GM10248 (cell line): ENCODE data around the gene HDHD2.

ENCODE experiments used
- CTCF ChIA-PET: fragments of 300-600 bp; sonication (Branson Sonifier 250); formaldehyde crosslinking; extraction: SDS; loops from one replicate; lab custom pipeline; 2021; ENCODE audit warnings: antibody characterized with exemption; lab: Yijun Ruan, JAX
- POLR2A ChIA-PET: fragments of 350-650 bp; sonication (Branson Sonifier 250); formaldehyde crosslinking; extraction: SDS; loops from one replicate; lab custom pipeline; 2020; ENCODE audit warnings: antibody characterized with exemption; lab: Yijun Ruan, JAX
- DNase-seq: peaks from one replicate; pipeline ENCODE4 v3.0.0; 2012; ENCODE audit errors: extremely low spot score
- CTCF ChIP-seq: IDR thresholded peaks from 2 replicates; pipeline ENCODE4 v1.5.1; 2012; ENCODE audit warnings: mild to moderate bottlenecking, low read depth; ENCODE audit errors: extremely low read depth, missing control alignments, control extremely low read depth

HDHD2 gene

GRCh38 chr18:47179520-47179919 is 29.2 kb upstream of the HDHD2 start:
- no peak for DNase-seq
- TF ChIP-seq CTCF, result no peak
- POLR2A ChIA-PET, result no interaction called here
- CTCF ChIA-PET, result no interaction called here

GRCh38 chr18:47175898-47176575 is 25.7 kb upstream of the HDHD2 start, which contains the start of gene IER3IP1:
Gene IER3IP1, minus strand, starts transcription at chr18:47176364. Its CDS starts 87 bp downstream, at chr18:47176277.
- ChIA-PET CTCF (no interaction called here), POLR2A (no interaction called here)

GRCh38 chr18:47175283-47175897 is 25.1 kb upstream of the HDHD2 start:
- DNase-seq, result no peak
- POLR2A ChIA-PET, result no interaction called here
- CTCF ChIA-PET, result interaction anchor here (1.0 to 1.6 kb wide), 2 partner anchors 25 to 30 kb away, joined by 3 to 7 read pairs; partner anchors contain the start of gene HDHD2
- no peak for TF ChIP-seq CTCF

More at GRCh38 chr18:47175898-47176575, 25.7 kb upstream of the HDHD2 start, which contains the start of gene IER3IP1:
- DNase-seq, result peak; percentile 91
- TF ChIP-seq CTCF, result no peak

- DNase-seq, result no peak
- CTCF ChIA-PET, result interaction anchor here (0.8 to 1.6 kb wide), 3 partner anchors 13 to 30 kb away, joined by 3 to 7 read pairs (median 3); partner anchors contain the start of gene HDHD2
- POLR2A ChIA-PET, result no interaction called here
- no peak for TF ChIP-seq CTCF
These were observed 24.3 kb upstream of the HDHD2 start for GRCh38 chr18:47174545-47175116.

- ChIA-PET CTCF (interaction anchor here (1.7 kb wide), 1 partner anchor 33 kb away, joined by 6 read pairs; no protein-coding TSS in a partner anchor), POLR2A (no interaction called here)
- DNase-seq, result no peak
- no peak for TF ChIP-seq CTCF
These were observed 22.2 kb upstream of the HDHD2 start for GRCh38 chr18:47172476-47172875.

GRCh38 chr18:47168913-47169312 is 18.6 kb upstream of the HDHD2 start:
- ChIA-PET POLR2A (no interaction called here), CTCF (interaction anchor here (2.0 to 2.6 kb wide), 2 partner anchors 12 to 19 kb away, joined by 6 to 7 read pairs; partner anchors contain the start of gene HDHD2)
- no peak for TF ChIP-seq CTCF
- no peak for DNase-seq
